Hematopoietic multipotent progenitor cell treated with erythropoietin and hydrocortisone succinate and interleukin-3 and kit ligand, for 15 days (in vitro differentiated cells): ENCODE results near the gene TADA1.
"Not testable (repeated sequence)": the region's sequence is repeated elsewhere in the genome, so short reads cannot be mapped to it uniquely, and the experiment has no call there.

Source experiments
- DNase-seq: peaks from one replicate; pipeline ENCODE4 v3.0.0-alpha.2; 2015; ENCODE audit warnings: low spot score

TADA1 gene

DNA sequence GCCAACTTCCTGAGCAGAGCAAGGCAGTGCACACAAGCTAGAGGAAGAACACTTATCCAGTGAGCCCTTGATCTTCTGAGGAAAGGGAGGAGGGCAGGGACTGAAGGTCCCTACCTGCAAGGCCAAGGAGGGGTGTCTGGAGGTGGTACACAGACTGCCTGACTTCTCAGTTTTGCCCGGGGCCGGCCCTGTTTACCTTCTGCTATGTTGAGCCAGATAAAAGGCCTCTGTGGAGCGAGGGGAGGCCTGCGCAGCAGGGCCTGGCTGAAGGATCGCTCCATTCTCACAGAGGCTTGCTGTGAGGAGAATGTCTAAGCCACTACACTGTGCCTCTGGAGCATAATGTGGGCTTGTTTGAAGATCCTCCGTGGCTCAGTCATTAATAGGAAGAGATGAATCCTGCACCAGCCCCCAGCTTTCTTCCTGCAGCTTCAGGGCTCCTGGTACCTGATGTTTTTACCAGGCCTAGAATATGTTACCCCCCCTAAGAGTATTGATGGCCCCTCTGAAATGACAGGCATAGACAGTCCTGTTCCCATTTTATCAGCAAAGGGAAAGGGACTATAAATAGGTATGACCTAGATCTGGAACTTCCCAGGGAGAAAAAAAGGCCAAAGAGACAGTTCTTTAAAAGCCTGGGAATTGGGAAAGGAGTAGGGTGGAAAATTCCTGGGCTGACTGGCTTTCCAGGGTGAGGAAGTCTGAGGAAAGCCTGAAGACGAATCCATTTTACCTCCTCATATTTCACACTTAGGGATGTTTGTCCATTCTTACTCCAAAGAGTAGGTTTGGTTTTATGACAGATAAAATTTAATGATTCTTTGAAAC lies 32.1 kb downstream of the TADA1 start:
- no peak for DNase-seq

DNA sequence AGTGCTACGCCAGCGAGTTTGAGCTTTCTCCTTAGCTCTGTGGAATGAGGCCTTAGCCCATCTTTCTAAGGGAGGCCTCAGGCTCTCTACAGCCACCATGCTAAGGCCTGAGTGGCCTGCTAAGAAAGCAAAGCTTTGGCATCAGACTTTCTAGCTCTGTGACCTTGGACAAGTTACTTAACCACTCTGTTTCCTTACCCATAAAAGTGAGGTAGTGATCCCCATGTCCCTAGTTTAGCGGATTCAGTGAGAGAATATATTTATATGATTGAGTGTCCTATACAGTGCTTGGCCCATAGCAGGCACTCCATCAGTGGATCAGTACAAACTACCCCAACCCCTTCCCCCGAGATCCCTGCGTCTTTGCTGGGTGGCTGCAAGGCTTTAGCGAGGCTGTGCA lies 32.7 kb downstream of the TADA1 start:
- no peak for DNase-seq

DNA sequence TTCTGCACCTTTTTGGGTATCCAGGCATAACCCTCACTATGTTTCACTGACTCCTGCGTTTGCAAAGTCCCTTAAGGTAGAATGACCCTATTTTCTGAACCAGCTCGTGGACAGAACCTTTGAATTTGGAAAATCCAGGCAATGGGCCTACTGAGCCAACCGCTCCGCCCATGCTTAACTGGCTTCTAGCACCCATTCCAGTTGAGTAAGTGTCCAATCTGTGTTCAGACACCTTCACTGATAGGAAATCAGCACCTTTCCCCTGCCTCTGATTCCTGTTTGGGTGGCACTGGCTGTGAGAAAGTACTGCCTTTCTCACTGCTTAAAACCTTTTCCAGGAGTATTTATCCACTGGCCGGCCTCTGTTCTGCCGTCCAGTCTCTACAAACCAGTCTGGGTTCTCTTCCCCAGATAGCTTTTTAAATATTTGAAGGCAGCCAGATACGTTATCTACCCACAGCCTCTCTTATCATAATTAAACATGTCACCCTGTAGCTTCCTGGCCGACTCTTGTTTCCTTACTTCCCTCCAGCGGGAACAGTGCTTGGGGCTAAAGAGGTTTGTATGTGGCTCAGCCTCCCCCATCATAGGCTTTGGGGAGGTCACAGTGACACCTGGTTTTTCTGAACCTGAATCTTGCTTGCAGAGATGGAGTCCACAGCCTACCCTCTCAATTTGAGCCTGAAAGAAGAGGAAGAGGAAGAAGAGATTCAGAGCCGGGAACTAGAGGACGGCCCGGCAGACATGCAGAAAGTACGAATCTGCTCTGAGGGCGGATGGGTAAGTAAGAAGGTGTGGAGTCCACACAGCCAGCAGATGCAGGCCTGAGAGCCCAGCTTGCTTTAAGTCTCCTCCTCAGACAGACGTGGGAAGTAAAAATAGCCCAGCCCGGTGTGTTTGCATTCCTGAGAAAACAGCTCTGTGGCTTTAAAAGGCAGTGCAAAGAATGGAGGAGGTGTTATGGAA lies 35.5 kb downstream of the TADA1 start:
- no peak for DNase-seq

- DNase-seq: no peak
These were observed 36.3 kb downstream of the TADA1 start for GRCh38 chr1:166839600-166840308.

DNA sequence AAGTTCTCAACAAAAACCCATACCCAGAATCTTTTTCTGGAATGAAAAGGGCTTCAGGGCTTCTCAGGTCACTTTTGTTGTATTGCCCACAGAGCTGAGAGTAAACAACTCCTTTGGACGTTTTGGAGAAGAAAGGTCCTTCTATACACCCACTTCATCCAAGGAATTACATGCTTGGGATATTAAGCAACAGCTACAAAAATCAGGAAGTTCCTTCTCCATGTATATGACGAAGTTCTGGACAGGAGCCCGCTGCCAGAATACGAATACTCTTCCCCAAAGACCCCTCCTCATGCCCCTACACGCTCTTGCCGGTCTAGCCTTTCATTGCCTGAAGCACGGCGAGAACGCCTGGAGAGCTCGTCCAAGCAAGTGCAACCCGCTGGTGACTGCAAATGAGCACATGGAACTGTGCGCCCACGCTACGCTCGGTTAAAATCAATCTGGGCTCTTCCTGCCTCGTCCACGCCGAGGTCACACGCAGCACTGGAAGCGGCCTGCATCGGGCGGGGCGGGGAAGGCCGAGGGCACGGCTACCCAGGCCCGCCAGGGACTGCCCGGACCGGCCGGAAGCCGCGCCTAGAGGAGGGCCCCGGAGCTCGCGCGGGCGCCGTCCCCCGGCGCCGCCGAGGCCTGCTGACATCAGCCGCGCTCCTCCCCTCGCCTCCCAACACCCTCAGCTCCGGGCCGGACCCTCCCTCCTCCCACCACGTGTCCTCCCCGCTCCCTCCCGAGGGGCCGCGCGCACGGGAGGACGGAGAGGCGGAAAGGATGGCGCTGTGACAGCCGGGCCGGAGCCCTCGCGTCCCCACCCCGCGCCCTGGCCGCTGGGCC lies 37.1 kb downstream of the TADA1 start, which contains the start of gene POGK:
Gene POGK (plus strand): TSS at position 710 of the 834 bp plus-strand sequence. CDS start 1,482 bp downstream, outside the sequence.
- DNase-seq: no peak

DNA sequence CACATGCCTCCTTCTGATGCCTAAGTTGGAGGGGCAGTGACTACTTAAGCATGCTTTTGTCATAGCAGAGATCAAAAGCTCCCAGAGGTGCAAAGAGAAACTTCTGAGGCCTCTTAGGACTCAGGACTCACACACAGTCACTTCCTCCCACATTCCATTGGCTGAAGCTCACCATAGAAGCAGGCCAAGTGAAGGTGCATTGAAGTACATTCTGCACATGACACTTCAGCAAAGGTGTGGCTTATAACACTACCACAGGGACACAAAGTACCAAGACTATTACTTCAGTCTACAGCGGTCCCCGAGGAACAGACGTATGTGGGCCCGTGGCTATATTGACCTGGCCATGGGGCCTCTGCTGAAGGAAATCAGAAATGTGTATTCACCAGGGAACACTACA lies 39.3 kb downstream of the TADA1 start:
- no peak for DNase-seq

DNA sequence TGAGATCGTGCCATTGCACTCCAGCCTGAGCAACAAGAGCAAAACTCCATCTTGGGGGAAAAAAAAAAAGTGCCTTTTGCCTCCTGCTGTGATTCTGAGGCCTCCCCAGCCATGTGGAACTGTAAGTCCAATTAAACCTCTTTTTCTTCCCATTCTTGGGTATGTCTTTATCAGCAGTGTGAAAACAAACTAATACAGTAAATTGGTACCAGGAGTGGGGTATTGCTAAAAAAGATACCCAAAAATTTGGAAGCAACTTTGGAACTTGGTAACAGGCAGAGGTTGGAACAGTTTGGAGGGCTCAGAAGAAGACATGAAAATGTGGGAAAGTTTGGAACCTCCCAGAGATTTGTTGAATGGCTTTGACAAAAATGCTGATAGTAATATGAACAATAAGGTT lies 46.3 kb downstream of the TADA1 start:
- not testable (repeated sequence) for DNase-seq

DNA sequence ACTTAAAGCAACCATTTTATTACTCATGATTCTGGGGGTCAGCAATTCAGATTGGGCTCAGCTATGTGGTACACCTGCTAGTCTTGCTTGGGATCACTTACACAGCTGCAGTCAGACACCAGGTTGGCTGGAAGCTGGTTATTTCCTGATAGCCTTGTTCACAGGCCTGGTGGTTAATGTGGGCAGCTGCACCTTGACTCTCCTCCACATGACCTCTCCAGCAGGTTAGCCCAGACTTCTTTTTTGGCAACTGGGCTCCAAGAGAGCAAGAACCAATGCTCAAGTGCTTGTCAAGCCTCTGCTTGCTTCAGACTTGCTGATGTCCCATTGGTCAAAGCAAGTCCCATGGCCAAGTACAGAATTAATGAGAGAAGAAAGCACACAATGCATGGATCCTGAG lies 48.6 kb downstream of the TADA1 start:
- no peak for DNase-seq

DNA sequence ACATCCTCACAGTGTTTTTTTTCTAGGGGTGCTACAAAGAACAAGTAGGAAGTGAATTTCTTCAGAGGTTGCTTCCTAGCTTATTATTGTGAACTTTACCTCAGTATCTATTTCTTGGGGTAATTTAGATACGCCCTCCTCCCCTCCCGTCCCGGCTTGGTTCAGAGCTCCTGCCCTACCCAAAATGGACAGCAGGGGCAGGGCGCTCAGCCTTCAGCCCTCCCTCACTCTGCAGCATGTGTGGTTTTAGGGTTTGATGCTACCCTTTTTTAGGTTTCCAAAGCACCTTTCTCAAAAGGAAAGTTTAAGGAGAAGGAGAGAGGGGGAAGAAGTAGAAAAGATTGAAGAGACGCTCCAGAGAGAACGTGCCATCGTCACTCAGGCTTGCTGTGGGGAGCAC lies 53.7 kb downstream of the TADA1 start:
- DNase-seq: no peak

- no peak for DNase-seq
These were observed 56.1 kb downstream of the TADA1 start for GRCh38 chr1:166819974-166820373.

DNA sequence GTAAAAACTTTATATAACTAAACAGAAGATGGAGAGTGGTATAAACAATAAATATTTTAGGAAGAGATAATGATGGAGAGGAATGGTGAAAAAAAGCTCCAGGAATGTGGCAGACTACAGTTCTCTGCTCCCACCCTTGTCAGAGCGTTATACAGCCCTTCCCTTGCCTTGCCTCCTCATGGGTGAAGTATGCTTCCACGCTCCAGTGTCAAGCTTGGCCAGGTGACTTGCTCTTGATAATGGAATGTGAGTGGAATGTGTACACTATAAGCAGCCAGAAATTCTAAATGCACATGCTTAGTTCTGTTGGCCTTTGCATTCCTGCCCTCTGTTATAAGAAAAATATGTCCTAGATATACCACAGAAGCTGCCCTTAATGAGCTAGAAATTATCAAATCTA lies 61.5 kb downstream of the TADA1 start:
- no peak for DNase-seq

- DNase-seq: no peak
These were observed 62.4 kb downstream of the TADA1 start for GRCh38 chr1:166813508-166814223.

DNA sequence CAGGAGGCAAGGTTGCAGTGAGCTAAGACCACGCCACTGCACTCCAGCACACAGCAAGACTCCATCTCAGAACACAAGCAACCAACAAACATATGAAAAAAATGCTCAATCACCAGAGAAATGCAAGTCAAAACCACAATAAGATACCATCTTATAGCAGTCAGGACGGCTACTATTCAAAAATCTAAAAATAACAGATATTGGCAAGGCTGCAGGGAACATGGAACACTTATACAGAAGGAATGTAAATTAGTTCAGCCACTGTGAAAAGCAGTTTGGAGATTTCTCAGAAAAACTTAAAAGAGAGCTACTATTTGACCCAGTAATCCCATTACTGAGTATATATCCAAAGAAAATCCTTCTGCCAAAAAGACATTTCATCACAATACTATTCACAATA lies 64.4 kb downstream of the TADA1 start:
- DNase-seq: no peak

GRCh38 chr1:166808952-166809351 lies 67.1 kb downstream of the TADA1 start:
- DNase-seq: no peak
